K562 (cell line): Measurements from ENCODE around the gene WDFY2.

Experiments used
- CHCHD3 ChIP-seq: fragments of 250-450 bp; sonication (Bioruptor Pico); IDR thresholded peaks from 2 replicates; pipeline ENCODE4 v2.1.2; 2022; ENCODE audit warnings: mild to moderate bottlenecking
- EZH2 ChIP-seq: IDR thresholded peaks from 2 replicates; pipeline ENCODE4 v1.6.1; 2012; ENCODE audit warnings: low read depth, mild to moderate bottlenecking, inconsistent platforms, low read length, borderline replicate concordance
- MEF2A ChIP-seq: IDR thresholded peaks from 2 replicates; pipeline ENCODE4 v1.6.1; 2011; ENCODE audit warnings: low read depth, mild to moderate bottlenecking, low read length, moderate library complexity; ENCODE audit not compliant: control insufficient read depth
- MXI1 ChIP-seq: IDR thresholded peaks from 2 replicates; pipeline ENCODE4 v1.6.1; 2011; ENCODE audit warnings: low read depth, mild to moderate bottlenecking, improper control_type of control experiment, low read length
- MYC ChIP-seq, 2 experiments: fragments of 250-450 bp in 1 of 2; sonication (Bioruptor Pico) in 1 of 2; IDR thresholded peaks; 2 replicates each; pipeline versions ENCODE4 v1.5.1 to v1.6.1; 2012 to 2021; ENCODE audit warnings: low read depth in 2 of 2, borderline replicate concordance in 1 of 2, improper control_type of control experiment in 1 of 2, low read length in 1 of 2, mild to moderate bottlenecking in 1 of 2, moderate library complexity in 1 of 2
- NBN ChIP-seq: fragments of 450-650 bp; IDR thresholded peaks from 2 replicates; pipeline ENCODE4 v1.6.1; 2016; ENCODE audit warnings: low read depth, mild to moderate bottlenecking
- PATZ1 ChIP-seq: fragments of 250-450 bp; sonication (Bioruptor Pico); IDR thresholded peaks from 2 replicates; pipeline ENCODE4 v1.5.0; 2020; ENCODE audit warnings: mild to moderate bottlenecking, borderline replicate concordance
- POLR2AphosphoS2 ChIP-seq: IDR thresholded peaks from 2 replicates; pipeline ENCODE4 v1.6.1; 2012; ENCODE audit warnings: low read length, improper control_type of control experiment
- SOX6 ChIP-seq: fragments of 450-650 bp; IDR thresholded peaks from 2 replicates; pipeline ENCODE4 v1.6.1; 2014; ENCODE audit warnings: mild to moderate bottlenecking
- SP1 ChIP-seq: sonication (generic); formaldehyde crosslinking; IDR thresholded peaks from 2 replicates; pipeline ENCODE4 v1.8.1; 2022; ENCODE audit warnings: mild to moderate bottlenecking, missing genetic modification reagents
- TAF1 ChIP-seq: IDR thresholded peaks from 2 replicates; pipeline ENCODE4 v1.6.1; 2011; ENCODE audit warnings: mild to moderate bottlenecking, low read length, moderate library complexity; ENCODE audit not compliant: insufficient read depth, control insufficient read depth, severe bottlenecking; ENCODE audit errors: extremely low read depth
- TF ChIP-seq, protein P1 (sequence below), 3 experiments: IDR thresholded peaks in 2 of 3; conservative IDR thresholded peaks in 1 of 3; 2 replicates each; pipeline ENCODE4 v1.5.1; 2011 to 2012; ENCODE audit warnings: low read length in 3 of 3, mild to moderate bottlenecking in 3 of 3, control low read depth in 2 of 3, improper control_type of control experiment in 1 of 3, inconsistent platforms in 1 of 3, low read depth in 1 of 3, mixed read lengths in 1 of 3, moderate library complexity in 1 of 3; ENCODE audit not compliant: insufficient read depth in 2 of 3

DNA sequence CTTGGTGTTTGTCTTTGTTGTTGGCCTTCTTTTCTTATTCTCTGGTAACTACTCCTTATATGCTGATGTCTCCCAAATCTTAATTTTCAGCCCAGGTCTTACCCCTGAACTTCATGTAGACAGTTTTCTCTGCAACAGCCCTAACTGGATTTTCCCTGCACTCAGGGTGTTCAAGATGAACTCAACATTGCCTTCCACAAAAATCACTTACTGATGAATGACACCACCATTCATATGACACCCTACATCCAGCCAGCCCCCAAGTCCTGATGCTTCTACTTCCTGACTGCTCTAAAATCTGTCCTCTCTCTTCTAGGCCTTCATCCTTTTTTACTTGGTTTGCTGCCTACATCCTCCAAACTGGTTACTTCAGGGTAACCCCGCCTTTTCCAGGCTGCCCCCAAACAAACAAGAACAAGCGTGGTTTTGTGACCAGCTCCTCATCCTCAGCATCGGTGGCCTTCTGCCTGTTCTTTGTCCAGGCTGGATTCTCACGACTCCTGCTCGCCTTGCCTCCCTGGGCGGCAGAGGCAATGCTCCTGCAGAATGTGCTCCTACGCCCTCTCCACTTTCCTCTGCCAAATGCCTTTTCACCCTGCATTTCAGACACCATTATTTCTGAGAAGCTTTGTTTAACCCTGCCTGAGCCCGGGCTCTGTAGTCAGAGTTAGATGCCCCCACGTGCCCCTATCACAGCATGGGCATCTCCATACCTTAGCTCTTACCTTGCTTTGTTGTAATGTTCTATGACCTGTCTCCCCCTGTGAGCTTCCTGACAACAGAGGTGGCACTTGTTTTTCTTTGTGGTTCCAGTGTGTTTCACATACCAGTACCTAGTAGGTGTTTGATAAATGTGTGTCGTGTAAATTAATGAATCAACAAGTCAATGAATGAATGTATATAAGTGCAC is 61.8 kb downstream of the WDFY2 start:
- TF ChIP-seq EZH2 (no peak), SOX6 (no peak), MYC (IDR thresholded peaks at IDR 0.05; ENCODE audit: low read depth, low read length) (no peak), MYC (CRISPR knock-in tag; IDR thresholded peaks at IDR 0.05; ENCODE audit: borderline replicate concordance, low read depth) (no peak), MEF2A (no peak), MXI1 (no peak), CHCHD3 (CRISPR knock-in tag) (no peak), SP1 (no peak), PATZ1 (no peak), TAF1 (no peak), POLR2AphosphoS2 (no peak), NBN (no peak)
- TF ChIP-seq, protein P1, sequence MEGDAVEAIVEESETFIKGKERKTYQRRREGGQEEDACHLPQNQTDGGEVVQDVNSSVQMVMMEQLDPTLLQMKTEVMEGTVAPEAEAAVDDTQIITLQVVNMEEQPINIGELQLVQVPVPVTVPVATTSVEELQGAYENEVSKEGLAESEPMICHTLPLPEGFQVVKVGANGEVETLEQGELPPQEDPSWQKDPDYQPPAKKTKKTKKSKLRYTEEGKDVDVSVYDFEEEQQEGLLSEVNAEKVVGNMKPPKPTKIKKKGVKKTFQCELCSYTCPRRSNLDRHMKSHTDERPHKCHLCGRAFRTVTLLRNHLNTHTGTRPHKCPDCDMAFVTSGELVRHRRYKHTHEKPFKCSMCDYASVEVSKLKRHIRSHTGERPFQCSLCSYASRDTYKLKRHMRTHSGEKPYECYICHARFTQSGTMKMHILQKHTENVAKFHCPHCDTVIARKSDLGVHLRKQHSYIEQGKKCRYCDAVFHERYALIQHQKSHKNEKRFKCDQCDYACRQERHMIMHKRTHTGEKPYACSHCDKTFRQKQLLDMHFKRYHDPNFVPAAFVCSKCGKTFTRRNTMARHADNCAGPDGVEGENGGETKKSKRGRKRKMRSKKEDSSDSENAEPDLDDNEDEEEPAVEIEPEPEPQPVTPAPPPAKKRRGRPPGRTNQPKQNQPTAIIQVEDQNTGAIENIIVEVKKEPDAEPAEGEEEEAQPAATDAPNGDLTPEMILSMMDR (IDR thresholded peaks at IDR 0.05 in 2 of 3, conservative IDR thresholded peaks at IDR 0.05 in 1 of 3; ENCODE audit: insufficient read depth in 2 of 3, low read depth in 1 of 3, low read length in 3 of 3), result no peak
